Measurements from ENCODE around the gene UFM1.
"Not testable (repeated sequence)": the region's sequence is repeated elsewhere in the genome, so short reads cannot be mapped to it uniquely, and the experiment has no call there.

UFM1 gene

GRCh38 chr13:38366954-38367645, 17.4 kb downstream of the UFM1 start:
- peak; percentile 35 to 49 for DNase-seq

DNA sequence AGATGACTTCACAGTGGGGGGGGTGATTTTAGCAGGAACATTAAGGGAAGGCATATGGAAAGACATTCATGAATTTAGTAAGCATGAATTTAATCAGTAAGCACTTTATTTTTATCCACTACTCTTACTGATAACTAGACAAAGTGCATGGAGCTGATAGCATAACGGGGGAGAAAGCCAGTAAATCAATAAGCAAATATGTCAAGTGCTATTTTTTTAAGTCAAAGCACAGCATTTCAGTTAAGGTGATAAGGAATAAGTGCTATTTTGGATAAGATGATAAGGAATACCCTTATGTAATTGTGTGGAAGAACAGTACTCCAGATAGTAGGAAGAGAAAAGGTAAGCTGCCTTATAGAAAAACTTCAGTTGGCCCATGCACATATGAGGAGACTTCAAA, 19.4 kb downstream of the UFM1 start:
- DNase-seq = no peak

DNA sequence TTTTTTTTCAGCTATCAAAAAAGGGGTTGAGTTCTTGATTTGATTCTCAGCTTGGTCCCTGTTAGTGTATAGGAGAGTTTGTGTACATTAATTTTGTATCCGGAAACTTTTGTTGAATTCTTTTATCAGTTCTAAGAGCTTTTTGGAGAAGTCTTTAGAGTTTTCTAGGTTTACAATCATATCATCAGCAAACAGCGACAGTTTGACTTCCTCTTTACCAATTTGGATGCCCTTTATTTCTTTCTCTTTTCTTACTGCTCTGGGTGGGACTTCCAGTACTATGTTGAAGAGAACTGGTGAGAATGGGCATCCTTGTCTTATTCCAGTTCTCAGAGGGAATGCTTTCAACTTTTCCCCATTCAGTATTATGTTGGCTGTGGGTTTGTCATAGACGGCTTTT, 20.4 kb downstream of the UFM1 start:
- DNase-seq = not testable (repeated sequence)

- no peak for DNase-seq
These were observed 23.3 kb downstream of the UFM1 start for GRCh38 chr13:38372820-38373383.

GRCh38 chr13:38376546-38376945, 26.9 kb downstream of the UFM1 start:
- DNase-seq = no peak

- DNase-seq = peak in 1 of 2 experiments; percentile 23
These were observed 32.2 kb downstream of the UFM1 start for GRCh38 chr13:38381890-38382289.

GRCh38 chr13:38382946-38383345, 33.3 kb downstream of the UFM1 start:
- no peak for DNase-seq

DNA sequence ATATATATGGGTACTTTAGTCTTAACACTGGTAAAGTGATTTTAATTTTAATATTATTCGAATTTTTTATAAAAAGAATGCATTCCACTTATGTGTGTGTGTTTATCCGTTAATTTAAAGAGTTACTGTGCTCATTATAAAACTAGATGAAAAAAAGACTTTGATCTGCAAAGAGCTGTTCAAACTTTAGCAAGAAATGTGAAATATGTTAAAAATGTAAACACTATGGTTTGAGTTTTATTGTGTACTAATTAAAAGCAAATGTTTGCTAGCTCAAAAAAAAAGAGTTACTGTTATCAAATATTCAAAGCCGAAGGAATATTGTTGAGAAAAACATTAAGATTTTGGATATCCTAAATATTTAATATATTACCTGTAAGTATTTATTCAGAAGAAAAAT, 34.5 kb downstream of the UFM1 start:
- no peak for DNase-seq

DNA sequence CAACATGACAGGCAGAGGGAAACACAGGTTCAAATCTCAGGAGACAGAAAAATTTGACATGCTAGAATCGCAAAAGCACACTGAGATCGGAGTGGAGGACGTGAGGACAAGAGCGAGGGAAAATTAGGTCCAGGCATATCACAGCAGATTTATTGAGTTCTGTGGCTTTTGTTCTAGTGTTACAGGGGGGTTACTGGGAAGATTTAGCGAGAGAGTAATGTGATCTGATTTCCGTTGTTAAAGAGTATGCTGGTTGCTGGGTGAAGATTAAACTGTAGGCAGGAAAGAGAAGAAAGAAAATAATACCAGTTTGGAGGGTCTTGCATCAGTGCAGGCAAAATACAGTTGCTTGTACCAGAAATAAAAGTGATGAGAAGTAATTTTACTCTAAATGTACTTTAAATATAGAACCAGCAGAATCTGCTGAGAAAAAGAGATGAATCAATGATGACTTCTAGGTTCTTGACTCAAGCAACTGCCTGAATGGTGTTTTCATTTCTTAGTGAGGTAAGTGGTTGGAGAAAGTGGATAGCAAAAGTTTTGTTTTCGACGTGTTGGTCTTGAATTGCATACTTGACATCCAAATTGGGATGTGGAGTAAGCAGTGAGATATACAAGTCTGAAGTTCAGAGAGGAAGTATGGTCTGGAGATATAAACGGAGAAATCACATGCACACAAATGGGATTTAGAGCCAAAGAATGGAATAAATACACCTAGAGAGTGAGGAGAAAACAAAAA, 35.7 kb downstream of the UFM1 start:
- no peak for DNase-seq

DNA sequence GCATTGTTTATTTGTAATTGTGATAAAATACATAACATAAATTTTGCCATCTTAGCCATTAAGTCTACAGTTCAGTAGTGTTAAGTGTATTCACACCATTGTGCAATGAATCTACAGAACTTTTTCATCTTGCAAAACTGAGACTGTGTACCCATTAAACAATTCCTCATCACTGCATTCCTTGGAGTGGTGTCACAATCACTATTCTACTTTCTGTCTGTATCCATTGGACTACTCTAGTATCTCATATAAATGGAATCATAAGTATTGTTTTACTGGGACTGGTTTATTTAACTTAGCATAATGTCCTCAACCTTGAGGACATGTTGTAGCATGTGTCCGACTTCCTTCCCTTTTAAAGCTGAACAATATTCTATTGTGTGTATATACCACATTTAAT, 36.8 kb downstream of the UFM1 start:
- no peak for DNase-seq

- no peak for DNase-seq
These were observed 41.7 kb downstream of the UFM1 start for GRCh38 chr13:38391341-38391740.

GRCh38 chr13:38394777-38395496, 45.3 kb downstream of the UFM1 start:
- DNase-seq = no peak

- DNase-seq = no peak
These were observed 45.8 kb downstream of the UFM1 start for GRCh38 chr13:38395497-38395788.

- no peak for DNase-seq
These were observed 49.3 kb downstream of the UFM1 start for GRCh38 chr13:38398711-38399493.

DNA sequence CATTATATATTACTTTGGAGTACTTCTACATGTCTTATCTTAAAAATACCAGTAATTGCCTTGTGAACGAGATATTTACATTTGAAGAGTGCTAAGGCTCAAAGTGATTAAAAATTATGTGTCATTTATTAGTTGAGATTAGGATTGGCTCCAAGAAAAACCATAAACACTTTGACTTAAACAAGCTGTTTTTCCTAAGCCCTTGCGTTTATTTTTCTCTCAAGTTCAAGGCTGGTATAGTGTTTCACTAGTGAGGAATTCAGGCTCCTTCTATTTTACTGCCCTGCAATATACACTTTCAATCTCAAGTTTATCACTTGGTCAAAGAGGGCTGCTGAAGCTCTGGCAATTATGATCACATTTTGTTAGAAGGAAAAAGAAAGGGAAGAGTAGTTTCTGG, 49.9 kb downstream of the UFM1 start:
- no peak for DNase-seq

GRCh38 chr13:38401276-38401675, 51.6 kb downstream of the UFM1 start:
- no peak for DNase-seq

GRCh38 chr13:38405216-38405615, 55.6 kb downstream of the UFM1 start:
- DNase-seq = no peak

DNA sequence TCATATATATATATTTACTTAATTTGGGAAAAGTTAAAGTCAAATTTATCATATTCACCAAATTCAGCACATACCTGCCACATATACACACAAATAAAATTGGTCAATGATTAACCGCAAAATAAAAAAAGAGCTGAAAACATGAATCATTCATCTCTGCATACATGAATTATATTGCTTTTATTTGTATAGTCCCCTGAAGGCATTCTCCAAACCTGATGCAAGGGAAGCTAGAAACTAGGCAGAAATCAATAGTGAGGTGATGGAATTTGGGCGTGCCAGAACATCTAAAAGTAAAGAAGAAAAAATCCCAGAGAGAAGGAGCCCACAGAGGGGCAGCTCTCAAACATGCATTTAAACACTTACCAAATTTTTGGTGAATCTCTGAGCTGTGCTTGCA, 60.1 kb downstream of the UFM1 start:
- DNase-seq = no peak

- peak; percentile 2 to 22 for DNase-seq
These were observed 62.6 kb downstream of the UFM1 start for GRCh38 chr13:38412266-38412665.
